ENCODE data around the gene ZNF407. TPM values are rescaled to one million over a fixed set of nuclear protein-coding genes. Genes with fewer than 3 reads are reported as not detected.

Gene ZNF407
- total and polyA plus RNA-seq, 2 of the 13 experiments (the other 11 are each of a cell fraction or from before 2014, with no cell fraction given), result 2.3 to 8.7 TPM

DNA sequence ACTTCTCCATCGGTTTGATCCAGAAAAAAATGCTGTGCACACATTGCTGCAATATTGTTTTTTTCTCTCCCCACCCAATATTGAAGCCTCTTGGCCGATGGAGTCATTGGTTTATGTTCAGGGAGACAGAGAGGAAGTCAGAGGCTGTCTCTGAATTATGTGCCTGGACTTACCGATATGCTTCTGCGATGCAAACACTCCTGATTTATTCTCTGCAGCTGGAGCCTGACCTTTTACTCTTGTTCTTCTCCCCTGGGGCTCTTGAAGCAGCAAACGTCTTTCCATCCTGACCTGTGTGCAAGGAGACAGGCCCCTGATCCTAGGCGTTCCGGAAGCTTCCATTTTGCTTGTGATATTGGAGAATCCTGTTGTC, 511.6 kb downstream of the ZNF407 start:
- DNase-seq (ENCODE audit: low spot score) (no peak), ATAC-seq (no peak), FAIRE-seq (no peak)
- ChIA-PET CTCF (ENCODE audit: low intra/inter-chr PET ratio, low total read pairs) (no interaction called here), POLR2A (no interaction called here)
- no peaks in the 10 kb centered on the region for H3K4me1 ChIP-seq (ENCODE audit: insufficient read depth, low read length)
- in situ Hi-C loops (cut with HindIII; ENCODE audit: extremely low pct_ligation_motif_present, low pct_unique_long_range_greater_than_20kb), result no loop called here
- H2AFZ ChIP-seq (ENCODE audit: low read length), result no peak overlapping the region
- BruUV-seq (replicated peaks), result no TSS peak
- H3K4me2 ChIP-seq (ENCODE audit: low read depth, low read length), result no peak overlapping the region
- no peaks in the 10 kb centered on the region for H3K79me2 ChIP-seq (ENCODE audit: insufficient read depth, low read length)
- WGBS (ENCODE audit: low lambda C conversion rate), result 28% methylated on average over 7 of the region's 7 CpGs
- intact Hi-C loops (cut with micrococcal nuclease; ENCODE audit: unreplicated experiment), result no loop called here
- H3K36me3 ChIP-seq (replicated peaks in 1 of 2; ENCODE audit: control insufficient read depth in 1 of 2, insufficient read depth in 2 of 2, low read length in 2 of 2), result no peaks in the 10 kb centered on the region
- H3K9ac ChIP-seq (ENCODE audit: insufficient read depth, low read depth, low read length), result no peak overlapping the region
- H3K4me3 ChIP-seq (replicated peaks in 1 of 3; ENCODE audit: insufficient read depth in 1 of 3, low read depth in 2 of 3, low read length in 3 of 3), result no peak overlapping the region
- H3K9me3 ChIP-seq (ENCODE audit: low read length), result no peaks in the 10 kb centered on the region
- peaks cover 8 to 87% of the 10 kb centered on the region in 2 experiments for H3K27me3 ChIP-seq (ENCODE audit: control insufficient read depth in 1 of 2, insufficient read depth in 2 of 2, low read length in 2 of 2)
- no peaks in the 10 kb centered on the region for H4K20me1 ChIP-seq (ENCODE audit: insufficient read depth, low read length)
- H3K27ac ChIP-seq (ENCODE audit: extremely low read length, insufficient read depth, low read length), result no peak overlapping the region
- TF ChIP-seq ZNF180 (CRISPR knock-in tag; IDR thresholded peaks at IDR 0.05; ENCODE audit: borderline replicate concordance, low read depth) (no peak), NFATC3 (CRISPR knock-in tag; IDR thresholded peaks at IDR 0.05) (no peak), HMG20B (CRISPR knock-in tag; conservative IDR thresholded peaks at IDR 0.05) (no peak), MYPOP (CRISPR knock-in tag; IDR thresholded peaks at IDR 0.05) (no peak), THAP8 (CRISPR knock-in tag; IDR thresholded peaks at IDR 0.05; ENCODE audit: borderline replicate concordance) (no peak), THYN1 (CRISPR knock-in tag; IDR thresholded peaks at IDR 0.05; ENCODE audit: borderline replicate concordance, low read depth) (no peak), PHF8 (CRISPR knock-in tag; IDR thresholded peaks at IDR 0.05) (no peak), LRRFIP1 (CRISPR knock-in tag; conservative IDR thresholded peaks at IDR 0.05) (no peak), FIP1L1 (IDR thresholded peaks at IDR 0.05; ENCODE audit: borderline replicate concordance, insufficient read depth, low read depth, low read length) (no peak)
- TF ChIP-seq, protein P1, sequence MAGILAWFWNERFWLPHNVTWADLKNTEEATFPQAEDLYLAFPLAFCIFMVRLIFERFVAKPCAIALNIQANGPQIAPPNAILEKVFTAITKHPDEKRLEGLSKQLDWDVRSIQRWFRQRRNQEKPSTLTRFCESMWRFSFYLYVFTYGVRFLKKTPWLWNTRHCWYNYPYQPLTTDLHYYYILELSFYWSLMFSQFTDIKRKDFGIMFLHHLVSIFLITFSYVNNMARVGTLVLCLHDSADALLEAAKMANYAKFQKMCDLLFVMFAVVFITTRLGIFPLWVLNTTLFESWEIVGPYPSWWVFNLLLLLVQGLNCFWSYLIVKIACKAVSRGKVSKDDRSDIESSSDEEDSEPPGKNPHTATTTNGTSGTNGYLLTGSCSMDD (CRISPR knock-in tag; IDR thresholded peaks at IDR 0.05), result no peak
- TF ChIP-seq, protein P2, sequence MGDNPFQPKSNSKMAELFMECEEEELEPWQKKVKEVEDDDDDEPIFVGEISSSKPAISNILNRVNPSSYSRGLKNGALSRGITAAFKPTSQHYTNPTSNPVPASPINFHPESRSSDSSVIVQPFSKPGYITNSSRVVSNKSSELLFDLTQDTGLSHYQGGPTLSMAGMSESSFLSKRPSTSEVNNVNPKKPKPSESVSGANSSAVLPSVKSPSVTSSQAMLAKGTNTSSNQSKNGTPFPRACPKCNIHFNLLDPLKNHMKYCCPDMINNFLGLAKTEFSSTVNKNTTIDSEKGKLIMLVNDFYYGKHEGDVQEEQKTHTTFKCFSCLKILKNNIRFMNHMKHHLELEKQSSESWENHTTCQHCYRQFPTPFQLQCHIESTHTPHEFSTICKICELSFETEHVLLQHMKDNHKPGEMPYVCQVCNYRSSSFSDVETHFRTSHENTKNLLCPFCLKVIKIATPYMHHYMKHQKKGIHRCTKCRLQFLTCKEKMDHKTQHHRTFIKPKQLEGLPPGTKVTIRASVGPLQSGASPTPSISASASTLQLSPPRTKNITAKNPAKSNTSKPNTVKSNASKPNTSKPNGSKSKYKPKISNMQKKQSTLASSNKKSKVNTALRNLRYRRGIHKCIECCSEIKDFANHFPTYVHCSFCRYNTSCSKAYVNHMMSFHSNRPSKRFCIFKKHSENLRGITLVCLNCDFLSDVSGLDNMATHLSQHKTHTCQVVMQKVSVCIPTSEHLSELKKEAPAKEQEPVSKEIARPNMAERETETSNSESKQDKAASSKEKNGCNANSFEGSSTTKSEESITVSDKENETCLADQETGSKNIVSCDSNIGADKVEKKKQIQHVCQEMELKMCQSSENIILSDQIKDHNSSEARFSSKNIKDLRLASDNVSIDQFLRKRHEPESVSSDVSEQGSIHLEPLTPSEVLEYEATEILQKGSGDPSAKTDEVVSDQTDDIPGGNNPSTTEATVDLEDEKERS (CRISPR knock-in tag; IDR thresholded peaks at IDR 0.05), result no peak
